ENCODE results near the gene CEBPG.

Gene CEBPG

GRCh38 chr19:33405553-33406461 is 32.3 kb downstream of the CEBPG start:
- H3K36me3 ChIP-seq (ENCODE audit: control insufficient read depth, insufficient read depth, low read length) = no peaks in the 10 kb centered on the region; the same call in 1 of the 2 replicates
- no peak overlapping the region for H3K4me3 ChIP-seq (replicated peaks; ENCODE audit: low read depth, low read length)
- no peaks in the 10 kb centered on the region for H3K27me3 ChIP-seq (replicated peaks; ENCODE audit: control insufficient read depth, insufficient read depth, low read length)
- no peak for DNase-seq (ENCODE audit: extremely low read depth, insufficient read length)
- no peak for TF ChIP-seq CTCF (IDR thresholded peaks at IDR 0.05; ENCODE audit: insufficient read depth, low read length, poor library complexity, severe bottlenecking)

GRCh38 chr19:33406521-33407139 is 33.1 kb downstream of the CEBPG start:
- H3K4me3 ChIP-seq (replicated peaks; ENCODE audit: low read depth, low read length) = no peak overlapping the region
- H3K27me3 ChIP-seq (replicated peaks; ENCODE audit: control insufficient read depth, insufficient read depth, low read length) = no peaks in the 10 kb centered on the region
- DNase-seq (ENCODE audit: extremely low read depth, insufficient read length) = peak; percentile 53
- peak; percentile 97 for TF ChIP-seq CTCF (IDR thresholded peaks at IDR 0.05; ENCODE audit: insufficient read depth, low read length, poor library complexity, severe bottlenecking)
- H3K36me3 ChIP-seq (ENCODE audit: control insufficient read depth, insufficient read depth, low read length) = no peaks in the 10 kb centered on the region; the same call in 1 of the 2 replicates

GRCh38 chr19:33407140-33407551 is 33.6 kb downstream of the CEBPG start:
- H3K4me3 ChIP-seq (replicated peaks; ENCODE audit: low read depth, low read length) = no peak overlapping the region
- H3K27me3 ChIP-seq (replicated peaks; ENCODE audit: control insufficient read depth, insufficient read depth, low read length) = no peaks in the 10 kb centered on the region
- no peak for DNase-seq (ENCODE audit: extremely low read depth, insufficient read length)
- H3K36me3 ChIP-seq (ENCODE audit: control insufficient read depth, insufficient read depth, low read length) = no peaks in the 10 kb centered on the region; the same call in 1 of the 2 replicates
- TF ChIP-seq CTCF (IDR thresholded peaks at IDR 0.05; ENCODE audit: insufficient read depth, low read length, poor library complexity, severe bottlenecking) = no peak

GRCh38 chr19:33407716-33408115 is 34.2 kb downstream of the CEBPG start:
- no peak for DNase-seq (ENCODE audit: extremely low read depth, insufficient read length)
- TF ChIP-seq CTCF (IDR thresholded peaks at IDR 0.05; ENCODE audit: insufficient read depth, low read length, poor library complexity, severe bottlenecking) = no peak
- H3K36me3 ChIP-seq (ENCODE audit: control insufficient read depth, insufficient read depth, low read length) = no peaks in the 10 kb centered on the region; the same call in 1 of the 2 replicates

DNA sequence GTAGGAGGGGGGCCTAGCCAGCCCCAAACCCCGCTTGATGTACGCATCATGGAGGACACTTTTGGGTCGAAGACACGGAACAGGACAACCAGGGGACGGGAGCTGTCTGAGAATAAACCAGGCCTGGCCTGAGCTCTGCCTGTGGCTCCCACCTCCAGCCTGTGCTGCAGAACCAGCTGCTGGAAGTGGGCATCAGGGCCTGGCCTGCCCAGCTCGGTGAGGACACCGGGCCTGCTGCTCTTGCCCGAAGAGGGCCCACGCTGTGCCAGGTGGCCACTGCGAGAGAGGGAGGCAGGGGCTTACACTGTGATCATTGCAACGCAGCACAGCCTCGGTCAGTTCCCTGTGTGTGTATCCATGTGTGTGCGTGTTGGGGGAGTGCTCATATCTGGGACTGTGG is 34.6 kb downstream of the CEBPG start:
- Histone ChIP-seq H3K36me3 (ENCODE audit: control insufficient read depth, insufficient read depth, low read length) (no peaks in the 10 kb centered on the region; the same call in 1 of the 2 replicates), H3K4me3 (replicated peaks; ENCODE audit: low read depth, low read length) (no peak overlapping the region), H3K27me3 (replicated peaks; ENCODE audit: control insufficient read depth, insufficient read depth, low read length) (no peaks in the 10 kb centered on the region)
- no peak for TF ChIP-seq CTCF (IDR thresholded peaks at IDR 0.05; ENCODE audit: insufficient read depth, low read length, poor library complexity, severe bottlenecking)
- DNase-seq (ENCODE audit: extremely low read depth, insufficient read length) = no peak

More at GRCh38 chr19:33407716-33408115, 34.2 kb downstream of the CEBPG start:
- Histone ChIP-seq H3K4me3 (replicated peaks; ENCODE audit: low read depth, low read length) (no peak overlapping the region), H3K27me3 (replicated peaks; ENCODE audit: control insufficient read depth, insufficient read depth, low read length) (no peaks in the 10 kb centered on the region)

All from GM06990 (cell line).